Measurements from ENCODE around the gene PCGF1.
"Not testable (repeated sequence)": the region's sequence is repeated elsewhere in the genome, so short reads cannot be mapped to it uniquely, and the experiment has no call there.

PCGF1 gene

DNA sequence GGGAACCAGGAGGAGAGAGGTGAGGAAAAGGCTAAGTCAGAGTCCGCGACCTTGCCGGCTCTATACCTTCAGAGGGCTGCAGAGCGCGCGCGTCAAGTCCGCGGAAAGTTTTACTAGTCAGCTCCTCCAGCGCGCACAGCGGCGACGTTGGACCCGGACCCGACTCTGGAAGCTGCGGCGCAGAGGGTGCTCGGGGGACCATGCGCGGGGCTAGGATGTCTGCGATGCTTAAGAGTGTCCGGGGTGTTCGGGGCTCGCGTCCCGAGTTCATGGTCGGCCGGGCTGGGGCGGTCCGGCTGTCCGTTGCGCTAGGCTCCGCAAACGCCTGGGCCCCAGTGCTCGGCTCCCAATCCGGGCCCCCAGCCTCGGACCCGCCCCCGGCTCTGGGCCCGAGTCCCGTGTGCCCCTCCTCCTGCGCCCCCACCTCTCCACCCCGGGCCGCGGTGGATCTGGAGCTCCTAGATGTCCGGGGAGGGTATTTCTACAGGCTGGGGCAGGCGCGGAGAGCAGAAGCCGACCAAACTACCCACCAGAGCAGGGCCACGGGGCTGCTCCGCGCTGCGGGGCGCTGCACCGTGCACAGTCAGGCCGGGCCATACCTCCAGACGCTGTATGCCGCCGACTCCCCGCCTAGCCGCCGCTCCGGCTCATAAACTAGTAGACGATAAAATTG lies 8.1 kb downstream of the PCGF1 start, which contains the start of gene LBX2:
Gene LBX2, minus strand, starts transcription at position 337 of the 673 bp plus-strand sequence. Its CDS starts 66 bp downstream, at position 271.
- DNase-seq (ENCODE audit: low read depth) = no peak

GRCh38 chr2:74498500-74499266 lies 8.8 kb downstream of the PCGF1 start:
- no peak for DNase-seq (ENCODE audit: low read depth)

- no peak for DNase-seq (ENCODE audit: low read depth)
Measured at GRCh38 chr2:74497777-74498499, 9.6 kb downstream of the PCGF1 start.

GRCh38 chr2:74496997-74497776 lies 10.3 kb downstream of the PCGF1 start:
- DNase-seq (ENCODE audit: low read depth) = no peak

GRCh38 chr2:74495440-74495839 lies 12.1 kb downstream of the PCGF1 start:
- no peak for DNase-seq (ENCODE audit: low read depth)

DNA sequence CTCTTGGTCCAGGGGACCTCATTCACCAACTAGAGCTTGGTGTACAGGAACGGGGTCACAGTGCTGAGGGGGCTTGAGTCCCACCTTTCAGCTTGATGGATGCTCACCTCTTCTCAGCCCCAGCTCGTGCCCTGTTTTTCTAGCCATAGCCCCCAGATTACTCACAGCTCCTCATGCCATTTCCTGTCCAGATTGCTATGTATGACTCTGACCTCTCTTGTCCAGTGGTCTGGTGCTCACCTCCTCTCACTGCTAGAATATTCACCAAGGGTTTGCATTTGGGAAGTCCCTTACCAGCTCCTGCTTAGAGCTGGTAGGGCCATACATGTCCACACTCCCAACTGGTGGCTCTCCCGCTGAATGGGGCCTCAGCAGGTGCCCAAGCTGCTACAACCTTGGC lies 13.9 kb downstream of the PCGF1 start:
- no peak for DNase-seq (ENCODE audit: low read depth)

DNA sequence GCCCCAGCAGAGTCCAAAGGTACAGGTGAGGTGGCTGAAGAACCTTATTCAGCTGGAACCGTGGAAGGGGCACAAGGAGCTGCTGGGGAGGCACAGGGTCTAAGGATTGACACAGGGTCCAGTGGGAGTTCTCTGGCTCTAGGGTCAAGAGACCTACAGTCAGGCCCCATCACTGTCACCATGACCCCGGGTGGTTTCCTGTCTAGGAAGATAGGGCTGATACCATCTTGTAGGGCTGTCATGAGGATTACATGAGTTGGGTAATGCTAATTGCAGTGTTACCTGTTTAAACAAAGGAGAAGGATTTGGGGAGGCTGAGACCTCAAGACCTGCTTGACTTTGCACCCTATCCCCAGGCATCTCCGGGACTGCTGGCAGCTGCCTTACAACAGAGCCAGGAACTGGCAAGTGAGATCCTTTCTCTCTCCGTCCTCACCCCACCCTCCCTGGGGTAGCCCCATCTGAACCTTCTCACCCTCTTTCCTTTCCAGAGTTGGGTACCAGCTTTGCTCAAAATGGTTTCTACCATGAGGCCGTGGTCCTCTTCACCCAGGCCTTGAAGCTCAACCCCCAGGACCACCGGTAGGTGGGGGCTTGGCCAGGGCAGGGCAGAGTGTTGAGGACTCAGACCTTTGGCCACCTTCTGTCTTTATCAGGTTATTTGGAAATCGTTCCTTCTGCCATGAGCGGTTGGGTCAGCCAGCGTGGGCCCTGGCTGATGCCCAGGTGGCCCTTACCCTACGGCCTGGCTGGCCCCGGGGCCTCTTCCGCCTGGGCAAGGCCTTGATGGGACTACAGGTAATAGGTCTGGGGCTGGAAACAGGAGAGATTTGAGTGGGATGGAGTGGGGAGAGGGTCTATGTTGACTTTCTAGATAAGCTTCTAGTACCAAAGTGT lies 15.6 kb downstream of the PCGF1 start:
- DNase-seq (ENCODE audit: low read depth) = no peak

- no peak for DNase-seq (ENCODE audit: low read depth)
Measured at GRCh38 chr2:74489906-74490305, 17.6 kb downstream of the PCGF1 start.

- no peak for DNase-seq (ENCODE audit: low read depth)
Measured at GRCh38 chr2:74488643-74489481, 18.6 kb downstream of the PCGF1 start.

DNA sequence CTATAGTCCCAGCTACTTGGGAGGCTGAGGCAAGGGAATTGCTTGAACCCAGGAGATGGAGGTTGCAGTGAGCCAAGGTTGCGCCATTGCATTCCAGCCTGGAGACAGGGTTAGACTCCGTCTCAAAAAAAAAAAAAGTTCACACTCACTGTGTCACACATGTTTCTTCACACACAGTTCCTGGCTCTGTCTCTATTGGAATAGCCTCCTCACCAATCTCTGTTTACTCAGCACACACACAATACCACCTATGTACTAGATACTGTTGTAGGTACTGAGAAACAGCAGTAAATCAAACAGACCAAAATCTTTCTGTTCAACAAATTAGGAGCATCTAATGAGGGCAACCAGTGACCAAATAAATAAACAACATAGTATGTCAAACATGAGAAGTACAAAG lies 21.4 kb downstream of the PCGF1 start:
- no peak for DNase-seq (ENCODE audit: low read depth)

GRCh38 chr2:74483675-74484164 lies 23.8 kb downstream of the PCGF1 start:
- not testable (repeated sequence) for DNase-seq (ENCODE audit: low read depth)

DNA sequence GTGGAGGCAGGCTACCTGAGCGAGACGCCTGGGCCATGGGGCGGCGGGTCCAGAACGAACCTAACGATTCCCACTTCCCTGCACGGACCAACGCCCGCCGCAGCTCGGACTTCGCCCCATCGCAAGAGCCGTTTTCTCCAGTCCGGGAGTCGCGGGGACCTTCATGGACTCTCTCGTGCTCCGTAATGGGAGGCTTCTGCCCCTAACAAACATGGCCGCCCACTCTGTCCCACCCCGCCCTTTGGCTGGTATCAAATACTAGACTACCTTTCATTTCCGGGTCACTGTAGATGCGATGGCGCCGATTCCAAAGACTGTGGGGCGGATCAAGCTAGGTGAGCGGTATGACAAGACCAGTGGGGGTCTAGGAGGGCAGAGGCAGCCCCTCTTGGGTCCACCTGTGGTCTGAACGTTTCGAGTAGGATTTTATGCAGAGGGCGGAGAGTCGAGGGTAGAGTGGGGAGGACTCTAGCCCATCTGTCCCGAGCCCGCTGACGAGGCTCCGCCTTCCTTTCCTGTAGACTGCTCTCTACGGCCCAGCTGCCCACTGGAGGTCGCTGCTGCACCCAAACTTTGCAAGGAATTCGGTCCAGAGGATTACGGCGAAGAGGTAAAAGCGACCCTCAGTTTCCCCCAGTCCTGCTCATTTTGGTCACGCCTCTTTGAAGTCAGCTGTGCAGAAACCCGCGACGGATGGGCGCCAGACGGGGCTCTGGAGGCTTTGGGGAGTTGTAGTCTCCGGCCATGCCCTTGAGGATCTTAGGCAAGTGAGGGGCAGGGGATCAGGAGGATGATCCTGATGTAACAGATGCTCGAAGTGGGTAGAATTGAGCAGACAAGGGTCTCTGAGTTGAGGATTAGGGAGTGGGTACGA lies 24.5 kb downstream of the PCGF1 start, which contains the start of the genes CCDC142 and TTC31:
Gene CCDC142, minus strand, starts transcription at position 198 of the 874 bp plus-strand sequence. Its CDS starts 161 bp downstream, at position 37.
Gene TTC31, plus strand, starts transcription at position 281 of the 874 bp plus-strand sequence. Its CDS starts 15 bp downstream, at position 296.
- peak; percentile 85 for DNase-seq (ENCODE audit: low read depth)

- peak; percentile 37 for DNase-seq (ENCODE audit: low read depth)
Measured at GRCh38 chr2:74481961-74482800, 25.3 kb downstream of the PCGF1 start.

DNA sequence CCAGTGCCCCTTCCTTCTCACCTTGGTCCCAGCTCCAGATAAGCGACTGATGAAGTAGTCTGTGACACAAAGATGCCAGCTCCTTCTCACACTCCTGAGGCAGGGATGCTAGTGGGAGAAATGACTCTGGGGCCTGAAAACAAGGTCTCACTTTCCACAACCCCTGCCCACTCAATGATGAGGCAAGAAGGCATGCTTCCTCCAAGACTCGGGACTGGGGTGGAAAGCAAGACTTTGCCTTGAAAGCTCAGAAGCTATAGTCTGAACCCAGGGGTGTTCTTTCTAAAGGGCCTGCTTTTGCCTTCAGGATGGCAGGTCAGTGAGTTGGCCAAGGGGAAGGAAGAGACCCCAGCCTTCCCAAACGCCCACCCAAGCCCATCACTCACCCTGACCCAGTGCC lies 26.1 kb downstream of the PCGF1 start:
- no peak for DNase-seq (ENCODE audit: low read depth)

DNA sequence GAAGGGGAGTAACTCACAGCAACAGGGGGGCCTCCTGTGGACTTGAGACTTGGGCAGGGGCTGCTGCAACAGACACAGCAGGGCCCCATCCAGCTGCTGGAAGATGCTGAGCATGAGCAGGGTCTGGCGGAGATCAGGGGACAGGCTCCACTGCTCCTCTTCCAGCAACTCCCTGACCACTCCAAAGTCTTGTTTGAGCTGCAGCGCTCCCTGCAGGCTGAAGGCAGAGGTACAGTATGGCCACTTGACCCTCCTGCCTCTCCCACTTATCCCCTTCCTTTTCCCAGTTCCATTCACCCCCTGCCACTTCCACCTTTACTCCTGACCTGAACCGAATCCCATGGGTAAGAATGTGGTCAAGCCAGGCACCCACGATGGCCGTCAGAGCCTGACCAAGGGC lies 32.6 kb downstream of the PCGF1 start:
- no peak for DNase-seq (ENCODE audit: low read depth)

GRCh38 chr2:74474481-74474880 lies 33.0 kb downstream of the PCGF1 start:
- DNase-seq (ENCODE audit: low read depth) = no peak

DNA sequence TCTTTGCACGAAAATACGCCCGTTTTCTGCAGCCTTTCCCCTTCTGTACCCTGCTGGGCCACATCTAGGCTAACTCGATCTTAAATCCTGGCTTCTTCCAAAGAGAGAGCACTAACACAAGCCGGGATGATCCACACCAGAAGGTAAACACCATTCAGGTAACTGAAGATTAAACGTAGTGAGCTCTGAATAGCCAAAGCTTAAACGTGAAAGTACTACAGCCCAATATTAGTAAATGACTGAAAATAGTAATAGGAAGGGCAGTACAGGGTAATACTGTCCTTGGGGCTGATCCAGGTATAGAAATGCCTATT lies 34.6 kb downstream of the PCGF1 start:
- DNase-seq (ENCODE audit: low read depth) = no peak

Measured in stimulated activated CD8-positive, alpha-beta memory T cell treated with anti-CD3 and anti-CD28 coated beads, Interleukin-4, amount 100 ng/mL, for 24 hours (primary cell).